HG03039 (cell line): ENCODE data around the gene RPL14.

Experiments used
- ATAC-seq: cut with Tn5 transposase; IDR thresholded peaks from one replicate; pipeline ENCODE4 v1.9.1; 2021; ENCODE audit warnings: mild to moderate bottlenecking, moderate library complexity; ENCODE audit not compliant: unreplicated experiment

RPL14 gene

GRCh38 chr3:40518067-40518466 lies 60.9 kb downstream of the RPL14 start:
- no peak for ATAC-seq
